CD1c-positive myeloid dendritic cell (primary cell): ENCODE results near the gene AKR1D1.
"Not testable (repeated sequence)": the region's sequence is repeated elsewhere in the genome, so short reads cannot be mapped to it uniquely, and the experiment has no call there.

Experiments
- DNase-seq: peaks from one replicate; pipeline ENCODE4 v3.0.0-alpha.2; 2016; ENCODE audit errors: extremely low spot score

Gene AKR1D1

GRCh38 chr7:138074121-138074520 is 2.1 kb upstream of the AKR1D1 start:
- DNase-seq = no peak

DNA sequence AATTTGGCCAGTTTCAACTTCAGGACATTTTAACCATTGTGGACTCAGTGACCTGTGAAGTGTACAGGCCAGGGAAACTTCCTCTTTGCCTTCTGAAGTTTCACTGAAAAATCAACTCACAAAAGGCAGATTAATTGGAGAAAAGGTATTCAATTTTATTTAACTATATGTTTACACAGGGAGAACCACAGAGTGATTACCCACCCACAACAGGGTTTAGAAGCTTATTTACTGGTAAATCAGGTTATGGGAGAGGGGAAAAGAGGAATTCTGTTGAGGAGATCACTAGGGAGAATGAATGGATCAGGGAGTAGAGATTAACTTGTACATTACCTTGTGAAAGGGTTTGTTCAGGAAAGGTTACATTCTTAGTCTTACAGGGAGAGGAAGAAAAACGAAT is 1.7 kb upstream of the AKR1D1 start:
- DNase-seq = no peak

- peak; percentile 45 for DNase-seq
These were observed 909 bp upstream of the AKR1D1 start for GRCh38 chr7:138075350-138075749.

GRCh38 chr7:138075786-138076185 is 473 bp upstream of the AKR1D1 start:
- DNase-seq = not testable (repeated sequence)

DNA sequence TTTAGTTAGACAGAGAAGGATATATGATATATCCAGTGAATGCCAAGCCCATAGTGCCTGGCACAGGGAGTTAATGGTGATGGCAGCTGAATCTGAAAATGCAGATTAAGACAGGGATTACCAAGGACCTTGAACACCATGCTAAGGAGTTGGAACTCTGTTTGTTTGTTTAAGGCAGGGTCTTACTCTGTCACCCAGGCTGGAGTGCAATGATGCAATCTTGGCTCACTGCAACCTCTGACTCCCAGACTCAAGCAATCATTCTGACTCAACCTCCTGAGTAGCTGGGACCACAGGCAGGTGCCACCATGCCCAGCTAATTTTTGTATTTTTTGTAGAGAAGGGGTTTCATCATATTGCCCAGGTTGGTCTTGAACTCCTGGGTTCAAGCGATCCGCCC is 1.6 kb downstream of the AKR1D1 start:
- DNase-seq = no peak

- DNase-seq = no peak
These were observed 2.9 kb downstream of the AKR1D1 start for GRCh38 chr7:138079137-138079536.

- no peak for DNase-seq
These were observed 5.6 kb downstream of the AKR1D1 start for GRCh38 chr7:138081868-138082267.

- no peak for DNase-seq
These were observed 7.6 kb downstream of the AKR1D1 start for GRCh38 chr7:138083859-138084258.

DNA sequence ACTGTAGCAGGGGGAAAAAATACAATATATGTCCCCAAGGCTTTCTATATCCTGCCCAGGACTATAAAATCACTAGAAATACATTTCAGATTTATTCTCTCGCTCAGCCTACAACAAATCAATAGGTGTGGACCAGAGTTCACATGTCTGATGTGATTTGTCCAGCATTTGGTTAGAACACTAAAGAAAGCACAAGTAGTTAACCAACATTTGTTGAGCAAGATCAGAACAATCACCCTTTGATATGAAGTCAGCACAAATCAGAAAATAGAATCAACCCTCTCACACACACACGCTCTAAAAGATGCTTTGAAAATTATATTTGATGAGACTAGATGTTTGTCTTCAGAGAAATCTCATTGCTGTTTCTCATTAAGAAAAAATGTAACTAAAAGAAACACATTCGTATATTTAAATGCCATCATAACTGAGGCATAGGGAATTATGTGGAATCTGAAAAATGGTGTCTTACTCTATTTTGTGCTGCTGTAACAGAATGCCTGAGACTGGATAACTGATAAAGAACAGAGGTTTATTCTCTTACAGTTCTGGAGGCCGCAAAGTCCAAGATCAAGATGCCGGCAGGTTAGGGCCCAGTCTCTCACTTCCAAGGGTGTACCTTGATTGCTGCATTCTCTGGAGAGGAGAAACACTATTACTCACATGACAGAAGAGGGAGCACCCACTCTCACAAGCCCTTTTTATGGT is 10.5 kb downstream of the AKR1D1 start:
- DNase-seq = no peak

DNA sequence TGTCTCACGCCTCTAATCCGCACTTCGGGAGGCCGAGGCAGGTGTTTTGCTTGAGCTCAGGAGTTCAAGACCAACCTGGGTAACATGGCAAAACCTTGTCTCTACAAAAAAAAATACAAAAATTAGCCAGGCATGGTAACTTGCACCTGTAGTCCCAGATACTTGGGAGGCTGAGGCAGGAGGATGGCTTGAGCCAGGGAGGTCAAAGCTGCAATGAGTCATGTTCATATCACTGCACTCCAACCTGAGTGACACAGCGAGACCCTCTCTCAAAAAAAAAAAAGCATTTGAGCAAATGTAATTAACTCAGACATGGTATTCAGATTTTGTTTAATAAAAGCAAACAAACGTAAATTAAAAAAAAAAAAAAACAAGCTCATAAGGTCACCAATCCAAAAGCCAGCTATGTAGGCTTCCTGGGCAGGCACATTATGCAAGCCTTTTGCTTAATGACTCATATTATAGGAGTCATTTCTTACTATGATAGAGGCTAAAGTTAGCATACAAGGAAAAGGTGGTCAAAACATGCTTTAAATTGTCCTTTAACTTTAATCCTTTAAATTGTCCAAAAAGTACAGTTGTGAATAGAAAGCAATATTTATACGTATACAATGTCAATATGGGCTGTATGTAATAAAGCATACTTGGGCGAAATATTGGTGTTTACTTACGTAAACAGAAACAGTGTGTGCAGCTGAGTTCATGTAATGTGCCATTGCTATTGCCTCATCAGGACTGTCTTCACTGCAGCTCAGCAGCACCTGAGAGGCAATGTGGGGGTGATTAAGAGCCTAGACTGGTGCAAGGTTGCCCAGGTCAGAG is 13.0 kb downstream of the AKR1D1 start:
- DNase-seq = no peak

DNA sequence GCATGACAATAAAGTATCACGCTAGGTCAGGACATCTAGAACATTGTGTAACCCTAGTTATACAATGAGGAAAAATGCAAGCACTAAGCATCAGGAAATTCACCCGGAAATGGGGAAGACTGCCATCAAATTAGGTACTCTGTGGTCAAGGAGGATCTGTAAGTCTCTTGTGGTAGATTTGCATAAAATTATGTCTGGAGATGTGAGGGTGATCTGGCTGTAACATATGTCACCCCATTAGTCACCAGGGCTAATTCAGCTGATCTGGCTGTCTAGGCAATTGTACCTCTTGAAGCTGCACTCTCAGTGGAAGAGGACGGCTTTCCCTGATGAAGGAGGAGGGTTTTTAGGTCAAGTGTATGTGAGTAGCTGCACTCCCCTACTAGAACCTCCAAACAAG is 14.8 kb downstream of the AKR1D1 start:
- DNase-seq = no peak

GRCh38 chr7:138091840-138092239 is 15.6 kb downstream of the AKR1D1 start:
- not testable (repeated sequence) for DNase-seq

- no peak for DNase-seq
These were observed 16.3 kb downstream of the AKR1D1 start for GRCh38 chr7:138092486-138093028.

- no peak for DNase-seq
These were observed 20.0 kb downstream of the AKR1D1 start for GRCh38 chr7:138095972-138096935.

DNA sequence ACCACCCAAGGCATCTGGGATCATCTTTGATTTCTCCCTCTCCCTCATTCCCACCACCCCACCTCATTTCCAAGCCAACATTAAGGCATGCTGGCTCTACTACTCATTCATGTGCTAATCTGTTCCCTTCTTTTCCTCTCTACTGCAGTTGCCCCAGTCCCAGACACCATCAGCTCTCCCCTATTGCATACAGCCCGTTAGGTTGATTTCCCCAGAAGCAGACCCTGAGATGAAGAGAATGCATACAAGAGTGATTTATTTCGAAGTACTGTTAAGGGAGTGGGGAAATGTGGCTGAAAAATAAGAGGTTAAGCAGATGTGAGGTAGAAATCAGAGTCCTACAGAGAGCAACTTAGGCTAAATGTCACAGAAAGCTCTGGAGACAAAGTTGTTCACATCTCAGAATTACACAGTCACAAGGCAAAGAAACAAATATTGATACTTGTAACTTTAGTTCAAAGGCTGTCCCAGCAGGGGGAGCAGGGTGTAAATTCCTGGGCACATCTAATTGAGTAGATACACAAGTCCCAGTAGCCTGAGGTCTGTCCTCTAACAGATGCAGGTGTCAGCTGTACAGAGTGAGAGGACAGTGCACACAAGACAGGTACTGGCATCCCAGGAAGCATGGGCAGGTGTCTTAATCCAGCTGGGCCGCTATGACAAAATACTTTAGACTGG is 20.9 kb downstream of the AKR1D1 start:
- DNase-seq = peak; percentile 13

DNA sequence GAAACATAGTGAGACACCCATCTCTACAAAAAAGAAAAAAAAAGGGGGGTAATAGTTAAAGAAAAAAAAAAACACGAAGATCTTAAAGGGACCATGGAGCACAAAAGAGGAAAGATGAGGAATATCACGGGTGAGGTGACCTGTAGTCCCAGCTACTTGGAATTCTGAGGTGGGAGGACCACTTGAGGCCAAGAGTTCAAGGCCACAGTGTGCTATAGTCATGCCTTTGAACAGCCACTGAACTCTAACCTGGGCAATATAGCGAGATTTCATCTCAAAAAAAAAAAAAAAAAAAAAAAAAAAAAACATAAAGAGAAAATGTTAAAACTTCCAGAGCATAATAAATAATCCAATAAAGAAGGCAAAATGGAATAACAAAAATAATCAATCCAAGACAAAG is 23.6 kb downstream of the AKR1D1 start:
- DNase-seq = no peak

DNA sequence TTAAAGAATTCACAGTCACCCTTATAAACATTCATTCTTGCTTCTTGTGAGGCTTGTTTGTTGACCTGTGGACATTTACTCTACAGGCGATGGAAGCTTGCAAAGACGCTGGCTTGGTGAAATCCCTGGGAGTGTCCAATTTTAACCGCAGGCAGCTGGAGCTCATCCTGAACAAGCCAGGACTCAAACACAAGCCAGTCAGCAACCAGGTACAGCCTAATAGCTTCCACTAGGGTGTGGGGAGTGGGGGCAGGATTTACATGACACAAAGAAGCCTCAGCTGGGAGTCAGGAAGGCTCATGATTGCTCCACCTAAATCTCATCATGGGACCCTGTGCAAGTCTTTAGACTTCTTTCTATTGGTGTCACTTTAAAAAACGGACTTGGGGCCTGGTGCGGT is 29.0 kb downstream of the AKR1D1 start:
- DNase-seq = no peak

DNA sequence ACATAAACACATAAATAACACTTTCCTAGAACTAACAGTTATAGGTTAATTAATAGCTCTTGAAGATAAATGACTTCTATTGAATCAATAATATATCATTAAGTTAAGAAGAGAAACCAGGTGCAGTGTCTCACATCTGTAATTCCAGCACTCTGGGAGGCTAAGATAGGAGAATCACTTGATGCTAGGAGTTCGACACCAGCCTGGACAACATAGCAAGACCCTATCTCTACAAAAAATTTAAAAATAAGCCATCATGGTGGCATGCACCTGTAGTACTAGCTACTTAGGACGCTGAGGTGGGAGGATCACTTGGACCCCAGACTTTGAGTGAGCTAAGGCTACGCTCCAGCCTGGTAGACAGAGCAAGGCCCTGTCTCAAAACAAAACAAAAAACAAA is 38.8 kb downstream of the AKR1D1 start:
- no peak for DNase-seq

DNA sequence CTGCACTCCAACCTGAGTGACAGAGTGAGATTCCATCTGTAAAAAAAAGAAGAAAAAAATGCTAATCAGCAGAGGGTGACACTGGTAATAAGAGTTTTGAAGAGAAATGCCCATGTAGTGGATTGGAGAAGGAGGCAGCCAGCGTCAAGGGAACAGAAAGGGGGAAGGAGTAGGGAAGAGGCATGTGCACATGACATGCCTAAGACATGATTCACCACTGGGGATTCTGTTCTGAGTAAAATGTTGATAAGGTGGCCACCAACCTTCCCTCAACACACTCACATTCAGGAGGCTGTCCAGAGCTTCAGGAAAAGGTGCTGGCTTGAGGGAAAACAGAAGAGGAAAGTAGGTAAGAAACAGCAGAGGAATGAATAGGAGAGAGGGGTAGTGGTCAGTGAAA is 39.9 kb downstream of the AKR1D1 start:
- DNase-seq = peak; percentile 4

GRCh38 chr7:138116892-138117291 is 40.6 kb downstream of the AKR1D1 start:
- no peak for DNase-seq

- DNase-seq = no peak
These were observed 44.0 kb downstream of the AKR1D1 start for GRCh38 chr7:138120140-138120827.
